Midbrain (tissue), 1 donor: ENCODE data around the gene ESRRA.
A peak's percentile ranks its signal among the peaks of the same experiment; 100 is the strongest.

ENCODE experiments used
- DNase-seq: peaks from one replicate; lab custom pipeline; 2025; lab: John Stamatoyannopoulos, UW

The ESRRA gene

GRCh38 chr11:64305075-64305690 lies at the start of gene ESRRA:
Gene ESRRA, plus strand, starts transcription at chr11:64305524. Its CDS starts 1,656 bp downstream, at chr11:64307180.
- peak; percentile 98 for DNase-seq

- DNase-seq, result no peak
Observed at GRCh38 chr11:64256300-64256699, 49.0 kb upstream of the ESRRA start.

GRCh38 chr11:64258356-64258755 lies 47.0 kb upstream of the ESRRA start:
- no peak for DNase-seq

GRCh38 chr11:64258946-64259532 lies 46.3 kb upstream of the ESRRA start:
- no peak for DNase-seq

- no peak for DNase-seq
Observed at GRCh38 chr11:64259533-64260067, 45.7 kb upstream of the ESRRA start.

- no peak for DNase-seq
Observed at GRCh38 chr11:64260147-64260708, 45.1 kb upstream of the ESRRA start.

- DNase-seq, result no peak
Observed at GRCh38 chr11:64261556-64262080, 43.7 kb upstream of the ESRRA start.

GRCh38 chr11:64262271-64263002 lies 42.9 kb upstream of the ESRRA start:
- DNase-seq, result no peak

- no peak for DNase-seq
Observed at GRCh38 chr11:64263021-64263946, 42.0 kb upstream of the ESRRA start.

- no peak for DNase-seq
Observed at GRCh38 chr11:64263947-64264317, 41.4 kb upstream of the ESRRA start.

- no peak for DNase-seq
Observed at GRCh38 chr11:64264371-64264852, 40.9 kb upstream of the ESRRA start.

- no peak for DNase-seq
Observed at GRCh38 chr11:64265176-64266160, 39.9 kb upstream of the ESRRA start.

- DNase-seq, result no peak
Observed at GRCh38 chr11:64266339-64266738, 39.0 kb upstream of the ESRRA start.

- no peak for DNase-seq
Observed at GRCh38 chr11:64267207-64267945, 37.9 kb upstream of the ESRRA start.

- DNase-seq, result peak; percentile 14
Observed at GRCh38 chr11:64268025-64268892, 37.1 kb upstream of the ESRRA start.

- peak; percentile 68 for DNase-seq
Observed at GRCh38 chr11:64268893-64269539, 36.3 kb upstream of the ESRRA start.

- DNase-seq, result peak; percentile 100
Observed at GRCh38 chr11:64269540-64270220, 35.6 kb upstream of the ESRRA start.
